ENCODE data around the gene DNMT3B. TPM values are rescaled to one million over a fixed set of nuclear protein-coding genes. Genes with fewer than 3 reads are reported as not detected.

The DNMT3B gene
- total and polyA plus RNA-seq, 2 experiments from 2014 or later, result 711 to 2,222 TPM

- Histone ChIP-seq H3K4me3 (no peak overlapping the region), H3K9me2 (ENCODE audit: insufficient read depth) (no peaks in the 10 kb centered on the region), H4K20me1 (replicated peaks; ENCODE audit: insufficient read depth) (peaks cover 100% of the 10 kb centered on the region), H3K27ac (ENCODE audit: low read depth) (peak overlapping the region; percentile 88), H3K36me3 (ENCODE audit: insufficient read depth) (peaks cover 100% of the 10 kb centered on the region), H3K4me1 (ENCODE audit: insufficient read depth) (peaks cover 57% of the 10 kb centered on the region), H3K79me2 (replicated peaks; ENCODE audit: insufficient read depth) (peaks cover 100% of the 10 kb centered on the region), H3F3A (replicated peaks; ENCODE audit: low read depth) (peaks cover 99% of the 10 kb centered on the region), H2AFZ (no peak overlapping the region), H3K4me2 (no peak overlapping the region), H3K27me3 (ENCODE audit: insufficient read depth) (no peaks in the 10 kb centered on the region)
- no peak for DNase-seq (ENCODE audit: low spot score)
- no peak for ATAC-seq
- peak overlapping the region; percentile 57 for H3K27ac Mint-ChIP-seq
- peaks cover 100% of the 10 kb centered on the region for H3K36me3 Mint-ChIP-seq (ENCODE audit: low read depth)
- TF ChIP-seq NANOG (IDR thresholded peaks at IDR 0.05; ENCODE audit: borderline replicate concordance) (no peak), POLR2AphosphoS5 (IDR thresholded peaks at IDR 0.05; ENCODE audit: low read depth) (no peak; the same call in none of the 2 replicates), ZNF114 (CRISPR knock-in tag; IDR thresholded peaks at IDR 0.05) (no peak), EZH2 (IDR thresholded peaks at IDR 0.05; ENCODE audit: low read depth, unreplicated experiment) (no peak), JUNB (IDR thresholded peaks at IDR 0.05; ENCODE audit: unreplicated experiment) (no peak), EZH2phosphoT487 (IDR thresholded peaks at IDR 0.05; ENCODE audit: unreplicated experiment) (no peak), STAT1 (IDR thresholded peaks at IDR 0.05; ENCODE audit: unreplicated experiment) (no peak), REST (IDR thresholded peaks at IDR 0.05; ENCODE audit: unreplicated experiment) (no peak), CREB1 (CRISPR knock-in tag; IDR thresholded peaks at IDR 0.05; ENCODE audit: low read depth) (no peak), ETS1 (IDR thresholded peaks at IDR 0.05) (no peak), ZNF331 (CRISPR knock-in tag; IDR thresholded peaks at IDR 0.05; ENCODE audit: low read depth) (no peak), CTCF (conservative IDR thresholded peaks at IDR 0.05; ENCODE audit: low read depth in 2 of 2) (no peak)
- TF ChIP-seq, protein P1, sequence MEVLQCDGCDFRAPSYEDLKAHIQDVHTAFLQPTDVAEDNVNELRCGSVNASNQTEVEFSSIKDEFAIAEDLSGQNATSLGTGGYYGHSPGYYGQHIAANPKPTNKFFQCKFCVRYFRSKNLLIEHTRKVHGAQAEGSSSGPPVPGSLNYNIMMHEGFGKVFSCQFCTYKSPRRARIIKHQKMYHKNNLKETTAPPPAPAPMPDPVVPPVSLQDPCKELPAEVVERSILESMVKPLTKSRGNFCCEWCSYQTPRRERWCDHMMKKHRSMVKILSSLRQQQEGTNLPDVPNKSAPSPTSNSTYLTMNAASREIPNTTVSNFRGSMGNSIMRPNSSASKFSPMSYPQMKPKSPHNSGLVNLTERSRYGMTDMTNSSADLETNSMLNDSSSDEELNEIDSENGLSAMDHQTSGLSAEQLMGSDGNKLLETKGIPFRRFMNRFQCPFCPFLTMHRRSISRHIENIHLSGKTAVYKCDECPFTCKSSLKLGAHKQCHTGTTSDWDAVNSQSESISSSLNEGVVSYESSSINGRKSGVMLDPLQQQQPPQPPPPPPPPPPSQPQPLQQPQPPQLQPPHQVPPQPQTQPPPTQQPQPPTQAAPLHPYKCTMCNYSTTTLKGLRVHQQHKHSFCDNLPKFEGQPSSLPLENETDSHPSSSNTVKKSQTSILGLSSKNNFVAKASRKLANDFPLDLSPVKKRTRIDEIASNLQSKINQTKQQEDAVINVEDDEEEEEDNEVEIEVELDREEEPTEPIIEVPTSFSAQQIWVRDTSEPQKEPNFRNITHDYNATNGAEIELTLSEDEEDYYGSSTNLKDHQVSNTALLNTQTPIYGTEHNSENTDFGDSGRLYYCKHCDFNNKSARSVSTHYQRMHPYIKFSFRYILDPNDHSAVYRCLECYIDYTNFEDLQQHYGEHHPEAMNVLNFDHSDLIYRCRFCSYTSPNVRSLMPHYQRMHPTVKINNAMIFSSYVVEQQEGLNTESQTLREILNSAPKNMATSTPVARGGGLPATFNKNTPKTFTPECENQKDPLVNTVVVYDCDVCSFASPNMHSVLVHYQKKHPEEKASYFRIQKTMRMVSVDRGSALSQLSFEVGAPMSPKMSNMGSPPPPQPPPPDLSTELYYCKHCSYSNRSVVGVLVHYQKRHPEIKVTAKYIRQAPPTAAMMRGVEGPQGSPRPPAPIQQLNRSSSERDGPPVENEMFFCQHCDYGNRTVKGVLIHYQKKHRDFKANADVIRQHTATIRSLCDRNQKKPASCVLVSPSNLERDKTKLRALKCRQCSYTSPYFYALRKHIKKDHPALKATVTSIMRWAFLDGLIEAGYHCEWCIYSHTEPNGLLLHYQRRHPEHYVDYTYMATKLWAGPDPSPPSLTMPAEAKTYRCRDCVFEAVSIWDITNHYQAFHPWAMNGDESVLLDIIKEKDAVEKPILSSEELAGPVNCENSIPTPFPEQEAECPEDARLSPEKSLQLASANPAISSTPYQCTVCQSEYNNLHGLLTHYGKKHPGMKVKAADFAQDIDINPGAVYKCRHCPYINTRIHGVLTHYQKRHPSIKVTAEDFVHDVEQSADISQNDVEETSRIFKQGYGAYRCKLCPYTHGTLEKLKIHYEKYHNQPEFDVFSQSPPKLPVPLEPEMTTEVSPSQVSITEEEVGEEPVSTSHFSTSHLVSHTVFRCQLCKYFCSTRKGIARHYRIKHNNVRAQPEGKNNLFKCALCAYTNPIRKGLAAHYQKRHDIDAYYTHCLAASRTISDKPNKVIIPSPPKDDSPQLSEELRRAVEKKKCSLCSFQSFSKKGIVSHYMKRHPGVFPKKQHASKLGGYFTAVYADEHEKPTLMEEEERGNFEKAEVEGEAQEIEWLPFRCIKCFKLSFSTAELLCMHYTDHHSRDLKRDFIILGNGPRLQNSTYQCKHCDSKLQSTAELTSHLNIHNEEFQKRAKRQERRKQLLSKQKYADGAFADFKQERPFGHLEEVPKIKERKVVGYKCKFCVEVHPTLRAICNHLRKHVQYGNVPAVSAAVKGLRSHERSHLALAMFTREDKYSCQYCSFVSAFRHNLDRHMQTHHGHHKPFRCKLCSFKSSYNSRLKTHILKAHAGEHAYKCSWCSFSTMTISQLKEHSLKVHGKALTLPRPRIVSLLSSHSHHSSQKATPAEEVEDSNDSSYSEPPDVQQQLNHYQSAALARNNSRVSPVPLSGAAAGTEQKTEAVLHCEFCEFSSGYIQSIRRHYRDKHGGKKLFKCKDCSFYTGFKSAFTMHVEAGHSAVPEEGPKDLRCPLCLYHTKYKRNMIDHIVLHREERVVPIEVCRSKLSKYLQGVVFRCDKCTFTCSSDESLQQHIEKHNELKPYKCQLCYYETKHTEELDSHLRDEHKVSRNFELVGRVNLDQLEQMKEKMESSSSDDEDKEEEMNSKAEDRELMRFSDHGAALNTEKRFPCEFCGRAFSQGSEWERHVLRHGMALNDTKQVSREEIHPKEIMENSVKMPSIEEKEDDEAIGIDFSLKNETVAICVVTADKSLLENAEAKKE (CRISPR knock-in tag; IDR thresholded peaks at IDR 0.05), result no peak
- H3K4me1 Mint-ChIP-seq, result peaks cover 50% of the 10 kb centered on the region
- H3K4me3 Mint-ChIP-seq, result no peak overlapping the region
- no peaks in the 10 kb centered on the region for H3K9me3 Mint-ChIP-seq
- H3K27me3 Mint-ChIP-seq (ENCODE audit: insufficient read depth, low read depth, poor library complexity), result peaks cover 53% of the 10 kb centered on the region
These were observed 22.3 kb downstream of the DNMT3B start for GRCh38 chr20:32784369-32785080.

Data from GM23338 (cell line).